Measurements from ENCODE around the gene STON2.

The STON2 gene

GRCh38 chr14:81264671-81265070 lies 135.5 kb downstream of the STON2 start:
- TF ChIP-seq CTCF (IDR thresholded peaks at IDR 0.05; ENCODE audit: unreplicated experiment in 3 of 3), result no peak
- Mint-ChIP-seq H3K4me1 (peaks cover 12% of the 10 kb centered on the region), H3K36me3 (ENCODE audit: low read depth) (peaks cover 18% of the 10 kb centered on the region), H3K9me3 (no peaks in the 10 kb centered on the region), H3K27ac (no peak overlapping the region), H3K4me3 (no peak overlapping the region), H3K27me3 (ENCODE audit: low read depth) (peaks cover 4% of the 10 kb centered on the region)

GRCh38 chr14:81263777-81264410 lies 136.2 kb downstream of the STON2 start:
- Mint-ChIP-seq H3K9me3 (no peaks in the 10 kb centered on the region), H3K27ac (peak overlapping the region in 1 of 3 experiments; percentile 1), H3K4me1 (peaks cover 6% of the 10 kb centered on the region), H3K4me3 (no peak overlapping the region), H3K27me3 (ENCODE audit: low read depth) (no peaks in the 10 kb centered on the region), H3K36me3 (ENCODE audit: low read depth) (peaks cover 19% of the 10 kb centered on the region)
- no peak for TF ChIP-seq CTCF (IDR thresholded peaks at IDR 0.05; ENCODE audit: unreplicated experiment in 3 of 3)

- H3K4me3 Mint-ChIP-seq, result no peak overlapping the region
- H3K9me3 Mint-ChIP-seq, result no peaks in the 10 kb centered on the region
- TF ChIP-seq CTCF (IDR thresholded peaks at IDR 0.05; ENCODE audit: unreplicated experiment in 3 of 3), result no peak
- no peaks in the 10 kb centered on the region for H3K27me3 Mint-ChIP-seq (ENCODE audit: low read depth)
- peaks cover 6% of the 10 kb centered on the region for H3K4me1 Mint-ChIP-seq
- H3K27ac Mint-ChIP-seq, result no peak overlapping the region
- H3K36me3 Mint-ChIP-seq (ENCODE audit: low read depth), result peaks cover 15% of the 10 kb centered on the region
Observed at GRCh38 chr14:81261176-81261575, 138.9 kb downstream of the STON2 start.

GRCh38 chr14:81260732-81261131 lies 139.4 kb downstream of the STON2 start:
- peaks cover 15% of the 10 kb centered on the region for H3K36me3 Mint-ChIP-seq (ENCODE audit: low read depth)
- H3K27ac Mint-ChIP-seq, result no peak overlapping the region
- no peaks in the 10 kb centered on the region for H3K9me3 Mint-ChIP-seq
- no peaks in the 10 kb centered on the region for H3K27me3 Mint-ChIP-seq (ENCODE audit: low read depth)
- peaks cover 6% of the 10 kb centered on the region for H3K4me1 Mint-ChIP-seq
- no peak overlapping the region for H3K4me3 Mint-ChIP-seq
- no peak for TF ChIP-seq CTCF (IDR thresholded peaks at IDR 0.05; ENCODE audit: unreplicated experiment in 3 of 3)

GRCh38 chr14:81256289-81256960 lies 143.7 kb downstream of the STON2 start:
- no peaks in the 10 kb centered on the region for H3K27me3 Mint-ChIP-seq (ENCODE audit: low read depth)
- peaks cover 6% of the 10 kb centered on the region for H3K4me1 Mint-ChIP-seq
- no peaks in the 10 kb centered on the region for H3K9me3 Mint-ChIP-seq
- no peak for TF ChIP-seq CTCF (IDR thresholded peaks at IDR 0.05; ENCODE audit: unreplicated experiment in 3 of 3)
- H3K36me3 Mint-ChIP-seq (ENCODE audit: low read depth), result peaks cover 11% of the 10 kb centered on the region
- H3K4me3 Mint-ChIP-seq, result no peak overlapping the region
- H3K27ac Mint-ChIP-seq, result no peak overlapping the region

GRCh38 chr14:81252278-81252677 lies 147.8 kb downstream of the STON2 start:
- no peaks in the 10 kb centered on the region for H3K4me1 Mint-ChIP-seq
- peaks cover 3% of the 10 kb centered on the region for H3K36me3 Mint-ChIP-seq (ENCODE audit: low read depth)
- no peak overlapping the region for H3K4me3 Mint-ChIP-seq
- H3K27me3 Mint-ChIP-seq (ENCODE audit: low read depth), result no peaks in the 10 kb centered on the region
- no peak for TF ChIP-seq CTCF (IDR thresholded peaks at IDR 0.05; ENCODE audit: unreplicated experiment in 3 of 3)
- no peaks in the 10 kb centered on the region for H3K9me3 Mint-ChIP-seq
- no peak overlapping the region for H3K27ac Mint-ChIP-seq
